22Rv1 (cell line): ENCODE data around the gene OBP2B.

Experiments used
- ZFX ChIP-seq: fragments of 450-650 bp; IDR thresholded peaks from 2 replicates; pipeline ENCODE4 v1.6.1; 2017; ENCODE audit warnings: antibody characterized with exemption, borderline replicate concordance
- TF ChIP-seq, protein P1 (sequence below): fragments of 450-650 bp; IDR thresholded peaks from 2 replicates; pipeline ENCODE4 v1.5.1; 2017; ENCODE audit warnings: mild to moderate bottlenecking

DNA sequence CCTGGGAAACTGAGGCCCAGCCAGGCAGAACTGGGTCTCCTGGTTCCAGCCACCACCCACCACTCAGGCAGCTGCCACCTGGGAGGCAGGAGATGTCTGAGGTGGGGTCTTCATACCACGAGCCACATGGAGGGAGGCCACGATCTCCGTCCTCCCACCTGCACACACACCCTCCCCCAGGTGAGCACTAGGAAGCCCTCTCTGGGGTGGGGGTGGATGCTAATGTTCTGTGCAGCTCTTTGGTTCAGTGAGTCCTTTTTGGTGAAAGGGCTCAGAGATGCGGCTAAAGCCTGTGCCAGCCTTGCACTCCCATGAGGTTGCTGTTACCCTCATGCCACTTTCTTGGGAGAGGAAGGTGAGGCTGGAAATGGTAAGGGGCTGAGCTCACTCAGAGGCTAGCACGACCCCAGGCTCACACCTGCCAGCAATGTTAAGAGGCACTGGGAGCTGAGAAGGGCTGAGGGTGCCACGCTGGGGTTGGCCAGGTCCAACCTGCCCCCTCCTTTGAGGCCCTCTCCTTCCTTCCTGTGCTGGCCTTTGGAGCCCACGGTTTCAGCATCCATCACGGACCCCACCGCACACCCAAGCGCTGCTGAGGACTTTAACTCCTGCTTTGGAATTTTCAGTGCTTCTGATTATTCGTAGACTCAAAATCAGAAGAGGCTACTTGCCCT, 26.6 kb upstream of the OBP2B start:
- TF ChIP-seq, protein P1, sequence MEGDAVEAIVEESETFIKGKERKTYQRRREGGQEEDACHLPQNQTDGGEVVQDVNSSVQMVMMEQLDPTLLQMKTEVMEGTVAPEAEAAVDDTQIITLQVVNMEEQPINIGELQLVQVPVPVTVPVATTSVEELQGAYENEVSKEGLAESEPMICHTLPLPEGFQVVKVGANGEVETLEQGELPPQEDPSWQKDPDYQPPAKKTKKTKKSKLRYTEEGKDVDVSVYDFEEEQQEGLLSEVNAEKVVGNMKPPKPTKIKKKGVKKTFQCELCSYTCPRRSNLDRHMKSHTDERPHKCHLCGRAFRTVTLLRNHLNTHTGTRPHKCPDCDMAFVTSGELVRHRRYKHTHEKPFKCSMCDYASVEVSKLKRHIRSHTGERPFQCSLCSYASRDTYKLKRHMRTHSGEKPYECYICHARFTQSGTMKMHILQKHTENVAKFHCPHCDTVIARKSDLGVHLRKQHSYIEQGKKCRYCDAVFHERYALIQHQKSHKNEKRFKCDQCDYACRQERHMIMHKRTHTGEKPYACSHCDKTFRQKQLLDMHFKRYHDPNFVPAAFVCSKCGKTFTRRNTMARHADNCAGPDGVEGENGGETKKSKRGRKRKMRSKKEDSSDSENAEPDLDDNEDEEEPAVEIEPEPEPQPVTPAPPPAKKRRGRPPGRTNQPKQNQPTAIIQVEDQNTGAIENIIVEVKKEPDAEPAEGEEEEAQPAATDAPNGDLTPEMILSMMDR, result no peak
- no peak for TF ChIP-seq ZFX
